Activated naive CD4-positive, alpha-beta T cell treated with anti-CD3 and anti-CD28 coated beads for 36 hours (primary cell): ENCODE data around the gene CTRL. TPM values are rescaled to one million over a fixed set of nuclear protein-coding genes. Genes with fewer than 3 reads are reported as not detected.
"Not testable (repeated sequence)": the region's sequence is repeated elsewhere in the genome, so short reads cannot be mapped to it uniquely, and the experiment has no call there.

ENCODE experiments used
- CTCF ChIA-PET: fragments of 350-600 bp; sonication (Branson Sonifier 250); formaldehyde crosslinking; loops from one replicate; lab custom pipeline; 2021; ENCODE audit warnings: antibody characterized with exemption; lab: Charles Lee
- DNase-seq: peaks from one replicate; pipeline ENCODE4 v3.0.0-alpha.2; 2020
- H3K27ac Mint-ChIP-seq: one replicate; pipeline ENCODE4 v1.8.0; 2021; ENCODE audit warnings: mild to moderate bottlenecking, mixed read lengths
- H3K27me3 Mint-ChIP-seq: one replicate; pipeline ENCODE4 v1.8.0; 2021; ENCODE audit warnings: low read depth, mixed read lengths
- H3K36me3 Mint-ChIP-seq: one replicate; pipeline ENCODE4 v1.8.0; 2021; ENCODE audit warnings: low read depth, mixed read lengths
- H3K4me1 Mint-ChIP-seq: one replicate; pipeline ENCODE4 v1.8.0; 2021; ENCODE audit warnings: low read depth, mixed read lengths
- H3K4me3 Mint-ChIP-seq: one replicate; pipeline ENCODE4 v1.8.0; 2021; ENCODE audit warnings: mild to moderate bottlenecking, moderate library complexity, mixed read lengths
- H3K9me3 Mint-ChIP-seq: one replicate; pipeline ENCODE4 v1.8.0; 2021; ENCODE audit warnings: mixed read lengths
- intact Hi-C: fragments of 100-400 bp; cut with micrococcal nuclease; formaldehyde crosslinking; loops from one replicate; pipeline ENCODE4 v1.15.1; 2023
- total RNA-seq, 2 experiments: library from RNA; stranded (reverse); gene quantifications; one replicate each; pipeline ENCODE4 v1.2.3, GENCODE V29; 2021

The CTRL gene
- total RNA-seq, 2 experiments from 2014 or later = 1.5 to 1.8 TPM

- Mint-ChIP-seq H3K36me3 (peaks cover 2% of the 10 kb centered on the region), H3K4me1 (peaks cover 28% of the 10 kb centered on the region), H3K4me3 (no peak overlapping the region), H3K27me3 (no peaks in the 10 kb centered on the region), H3K27ac (peak overlapping the region; percentile 27), H3K9me3 (no peaks in the 10 kb centered on the region)
- intact Hi-C loops = loop anchor here (5.0 kb wide), 1 partner anchor 354 kb away; the partner anchor contains the start of gene CTCF
- CTCF ChIA-PET = interaction anchor here (1.0 to 4.7 kb wide), 4 partner anchors 28 to 125 kb away, joined by 3 to 25 read pairs (median 4); partner anchors contain the start of gene NRN1L
- no peak for DNase-seq
Observed at GRCh38 chr16:67915831-67916723, 15.6 kb downstream of the CTRL start.

- not testable (repeated sequence) for H3K27me3 Mint-ChIP-seq, H3K9me3 Mint-ChIP-seq, H3K27ac Mint-ChIP-seq, H3K4me3 Mint-ChIP-seq, DNase-seq, H3K36me3 Mint-ChIP-seq
- CTCF ChIA-PET = interaction anchor here (0.7 to 2.4 kb wide), 6 partner anchors 26 to 138 kb away, joined by 3 to 6 read pairs (median 4); no protein-coding TSS in a partner anchor
- peaks cover 32% of the 10 kb centered on the region for H3K4me1 Mint-ChIP-seq
- intact Hi-C loops = loop anchor here (5.0 kb wide), 1 partner anchor 353 kb away; the partner anchor contains the start of gene CTCF
Observed at GRCh38 chr16:67915496-67915769, 16.2 kb downstream of the CTRL start.

GRCh38 chr16:67914758-67915495 is 16.7 kb downstream of the CTRL start:
- Mint-ChIP-seq H3K4me1 (peaks cover 37% of the 10 kb centered on the region), H3K4me3 (no peak overlapping the region), H3K27me3 (no peaks in the 10 kb centered on the region), H3K36me3 (peaks cover 2% of the 10 kb centered on the region), H3K27ac (no peak overlapping the region), H3K9me3 (no peaks in the 10 kb centered on the region)
- intact Hi-C loops = loop anchor here (5.0 kb wide), 1 partner anchor 353 kb away; the partner anchor contains the start of gene CTCF
- CTCF ChIA-PET = interaction anchor here (0.7 to 2.4 kb wide), 8 partner anchors 14 to 182 kb away, joined by 3 to 6 read pairs (median 4); no protein-coding TSS in a partner anchor
- DNase-seq = no peak

- no peaks in the 10 kb centered on the region for H3K9me3 Mint-ChIP-seq
- H3K27me3 Mint-ChIP-seq = no peaks in the 10 kb centered on the region
- no peak overlapping the region for H3K4me3 Mint-ChIP-seq
- CTCF ChIA-PET = interaction anchor here (0.7 to 2.3 kb wide), 4 partner anchors 13 to 127 kb away, joined by 3 to 11 read pairs (median 4); partner anchors contain the start of gene NRN1L
- peaks cover 21% of the 10 kb centered on the region for H3K4me1 Mint-ChIP-seq
- H3K36me3 Mint-ChIP-seq = peaks cover 5% of the 10 kb centered on the region
- H3K27ac Mint-ChIP-seq = peak overlapping the region; percentile 56
- peak; percentile 83 for DNase-seq
- intact Hi-C loops = no loop called here
Observed at GRCh38 chr16:67910158-67910557, 21.5 kb downstream of the CTRL start.

GRCh38 chr16:67909056-67909742 is 22.5 kb downstream of the CTRL start:
- CTCF ChIA-PET = interaction anchor here (1.1 to 1.9 kb wide), 3 partner anchors 16 to 93 kb away, joined by 5 to 6 read pairs (median 5); partner anchors contain the start of gene NRN1L
- peaks cover 21% of the 10 kb centered on the region for H3K4me1 Mint-ChIP-seq
- H3K27ac Mint-ChIP-seq = peak overlapping the region; percentile 46
- H3K36me3 Mint-ChIP-seq = peaks cover 2% of the 10 kb centered on the region
- DNase-seq = no peak
- H3K4me3 Mint-ChIP-seq = no peak overlapping the region
- no peaks in the 10 kb centered on the region for H3K9me3 Mint-ChIP-seq
- no peaks in the 10 kb centered on the region for H3K27me3 Mint-ChIP-seq
- intact Hi-C loops = no loop called here

- no peak for DNase-seq
- H3K4me1 Mint-ChIP-seq = peaks cover 21% of the 10 kb centered on the region
- CTCF ChIA-PET = interaction anchor here (0.7 to 1.9 kb wide), 3 partner anchors 17 to 24 kb away, joined by 4 to 6 read pairs (median 5); partner anchors contain the start of gene NRN1L
Observed at GRCh38 chr16:67907397-67908180, 24.1 kb downstream of the CTRL start.

GRCh38 chr16:67902831-67903230 is 28.8 kb downstream of the CTRL start:
- no peak overlapping the region for H3K27ac Mint-ChIP-seq
- H3K36me3 Mint-ChIP-seq = no peaks in the 10 kb centered on the region
- H3K4me1 Mint-ChIP-seq = peaks cover 8% of the 10 kb centered on the region
- intact Hi-C loops = no loop called here
- DNase-seq = no peak
- H3K4me3 Mint-ChIP-seq = no peak overlapping the region
- CTCF ChIA-PET = interaction anchor here (0.9 kb wide), 1 partner anchor 23 kb away, joined by 4 read pairs; no protein-coding TSS in a partner anchor
- no peaks in the 10 kb centered on the region for H3K27me3 Mint-ChIP-seq
- no peaks in the 10 kb centered on the region for H3K9me3 Mint-ChIP-seq

More at GRCh38 chr16:67907397-67908180, 24.1 kb downstream of the CTRL start:
- intact Hi-C loops = no loop called here
- Mint-ChIP-seq H3K9me3 (no peaks in the 10 kb centered on the region), H3K4me3 (no peak overlapping the region), H3K36me3 (peaks cover 2% of the 10 kb centered on the region), H3K27me3 (no peaks in the 10 kb centered on the region), H3K27ac (no peak overlapping the region)

- H3K27ac Mint-ChIP-seq = no peak overlapping the region
Observed at GRCh38 chr16:67901734-67902133, 29.9 kb downstream of the CTRL start.

GRCh38 chr16:67897231-67897630 is 34.4 kb downstream of the CTRL start:
- no peaks in the 10 kb centered on the region for H3K9me3 Mint-ChIP-seq
- CTCF ChIA-PET = interaction anchor here (0.6 to 2.9 kb wide), 4 partner anchors 13 to 116 kb away, joined by 3 to 13 read pairs (median 3); no protein-coding TSS in a partner anchor
- intact Hi-C loops = no loop called here
- H3K36me3 Mint-ChIP-seq = no peaks in the 10 kb centered on the region
- no peaks in the 10 kb centered on the region for H3K27me3 Mint-ChIP-seq
- H3K4me3 Mint-ChIP-seq = no peak overlapping the region
- DNase-seq = no peak
- H3K4me1 Mint-ChIP-seq = peaks cover 43% of the 10 kb centered on the region
- H3K27ac Mint-ChIP-seq = no peak overlapping the region

More at GRCh38 chr16:67901734-67902133, 29.9 kb downstream of the CTRL start:
- Mint-ChIP-seq H3K36me3 (no peaks in the 10 kb centered on the region), H3K4me3 (no peak overlapping the region), H3K9me3 (no peaks in the 10 kb centered on the region), H3K4me1 (peaks cover 13% of the 10 kb centered on the region), H3K27me3 (no peaks in the 10 kb centered on the region)
- intact Hi-C loops = no loop called here
- CTCF ChIA-PET = no interaction called here
- DNase-seq = no peak

GRCh38 chr16:67893743-67894399 is 37.8 kb downstream of the CTRL start:
- no peaks in the 10 kb centered on the region for H3K27me3 Mint-ChIP-seq
- H3K27ac Mint-ChIP-seq = peak overlapping the region; percentile 82
- DNase-seq = peak; percentile 36
- no peaks in the 10 kb centered on the region for H3K36me3 Mint-ChIP-seq
- H3K4me1 Mint-ChIP-seq = peaks cover 41% of the 10 kb centered on the region
- CTCF ChIA-PET = interaction anchor here (0.5 to 1.1 kb wide), 5 partner anchors 11 to 154 kb away, joined by 3 to 6 read pairs (median 3); no protein-coding TSS in a partner anchor
- H3K9me3 Mint-ChIP-seq = no peaks in the 10 kb centered on the region
- peak overlapping the region; percentile 79 for H3K4me3 Mint-ChIP-seq
- intact Hi-C loops = loop anchor here (1.0 to 5.0 kb wide), 6 partner anchors 41 to 582 kb away; partner anchors contain the start of genes ACD, CTCF, NUTF2 and PARD6A
